A673 (cell line): ENCODE data around the gene DNHD1. TPM values are rescaled to one million over a fixed set of nuclear protein-coding genes. Genes with fewer than 3 reads are reported as not detected.

Experiments used
- BruUV-seq: library from RNA; stranded (reverse); fragments of 400-500 nt; replicated peaks from 2 replicates; lab custom pipeline; 2021; lab: Mats Ljungman, UMichigan
- CTCF ChIA-PET: fragments of 300-600 bp; sonication (Branson Sonifier 250); formaldehyde crosslinking; loops from one replicate; lab custom pipeline; 2022; ENCODE audit warnings: antibody characterized with exemption; lab: Charles Lee
- POLR2A ChIA-PET: fragments of 300-600 bp; sonication (Branson Sonifier 250); formaldehyde crosslinking; loops from one replicate; lab custom pipeline; 2022; ENCODE audit warnings: antibody characterized with exemption; ENCODE audit not compliant: low non-redundant PET; lab: Charles Lee
- DNase-seq: peaks from one replicate; pipeline ENCODE4 v3.0.0-alpha.2; 2015; ENCODE audit warnings: low spot score
- H3K27ac ChIP-seq: fragments of 200-600 bp; sonication (generic); 2 replicates; pipeline ENCODE4 v1.5.1; 2016; ENCODE audit warnings: mixed run types, low read depth, mild to moderate bottlenecking, mixed read lengths, antibody characterized with exemption, low read length; ENCODE audit not compliant: poor library complexity, severe bottlenecking
- H3K27me3 ChIP-seq: fragments of 200-600 bp; sonication (generic); replicated peaks from 2 replicates; pipeline ENCODE4 v1.6.1; 2017; ENCODE audit warnings: mixed run types, low read depth, mild to moderate bottlenecking, mixed read lengths, antibody characterized with exemption, low read length; ENCODE audit not compliant: insufficient read depth, poor library complexity
- H3K36me3 ChIP-seq: fragments of 200-600 bp; sonication (generic); 2 replicates; pipeline ENCODE4 v1.6.1; 2016; ENCODE audit warnings: mixed run types, mild to moderate bottlenecking, mixed read lengths, antibody characterized with exemption, low read length; ENCODE audit not compliant: insufficient read depth, poor library complexity, severe bottlenecking
- H3K4me1 ChIP-seq: fragments of 200-600 bp; sonication (generic); 2 replicates; pipeline ENCODE4 v1.6.1; 2017; ENCODE audit warnings: mixed run types, mild to moderate bottlenecking, mixed read lengths, antibody characterized with exemption, low read length; ENCODE audit not compliant: insufficient read depth, poor library complexity, severe bottlenecking
- H3K4me3 ChIP-seq: fragments of 200-600 bp; sonication (generic); 2 replicates; pipeline ENCODE4 v1.5.1; 2016; ENCODE audit warnings: low read depth, mixed run types, mild to moderate bottlenecking, mixed read lengths, low read length; ENCODE audit not compliant: poor library complexity, severe bottlenecking
- H3K9me3 ChIP-seq: fragments of 200-600 bp; sonication (generic); 2 replicates; pipeline ENCODE4 v1.6.1; 2016; ENCODE audit warnings: mixed run types, low read depth, mild to moderate bottlenecking, mixed read lengths, antibody characterized with exemption, low read length; ENCODE audit not compliant: poor library complexity, severe bottlenecking
- EZH2 ChIP-seq: fragments of 200-600 bp; sonication (generic); IDR thresholded peaks from 2 replicates; pipeline ENCODE4 v1.6.1; 2017; ENCODE audit warnings: borderline replicate concordance, low read depth, mild to moderate bottlenecking, mixed read lengths, antibody characterized with exemption, low read length; ENCODE audit not compliant: poor library complexity, severe bottlenecking
- intact Hi-C: fragments of 100-400 bp; cut with micrococcal nuclease; formaldehyde crosslinking; loops from one replicate; pipeline ENCODE4 v1.10.0; 2022; ENCODE audit not compliant: unreplicated experiment
- total RNA-seq: library from RNA; stranded (reverse); gene quantifications from 2 replicates; pipeline ENCODE4 v1.2.3, GENCODE V29; 2021
- TF ChIP-seq, protein P1 (sequence below): fragments of 300-800, 200-600 bp; sonication (generic); conservative IDR thresholded peaks from 2 replicates; pipeline ENCODE4 v1.5.1; 2017; ENCODE audit warnings: low read depth, mild to moderate bottlenecking, antibody characterized with exemption, low read length, moderate library complexity, mixed read lengths

DNHD1 gene
- total RNA-seq, 1 experiment from 2014 or later, result 20.1 TPM

- TF ChIP-seq EZH2, result no peak
- TF ChIP-seq, protein P1, sequence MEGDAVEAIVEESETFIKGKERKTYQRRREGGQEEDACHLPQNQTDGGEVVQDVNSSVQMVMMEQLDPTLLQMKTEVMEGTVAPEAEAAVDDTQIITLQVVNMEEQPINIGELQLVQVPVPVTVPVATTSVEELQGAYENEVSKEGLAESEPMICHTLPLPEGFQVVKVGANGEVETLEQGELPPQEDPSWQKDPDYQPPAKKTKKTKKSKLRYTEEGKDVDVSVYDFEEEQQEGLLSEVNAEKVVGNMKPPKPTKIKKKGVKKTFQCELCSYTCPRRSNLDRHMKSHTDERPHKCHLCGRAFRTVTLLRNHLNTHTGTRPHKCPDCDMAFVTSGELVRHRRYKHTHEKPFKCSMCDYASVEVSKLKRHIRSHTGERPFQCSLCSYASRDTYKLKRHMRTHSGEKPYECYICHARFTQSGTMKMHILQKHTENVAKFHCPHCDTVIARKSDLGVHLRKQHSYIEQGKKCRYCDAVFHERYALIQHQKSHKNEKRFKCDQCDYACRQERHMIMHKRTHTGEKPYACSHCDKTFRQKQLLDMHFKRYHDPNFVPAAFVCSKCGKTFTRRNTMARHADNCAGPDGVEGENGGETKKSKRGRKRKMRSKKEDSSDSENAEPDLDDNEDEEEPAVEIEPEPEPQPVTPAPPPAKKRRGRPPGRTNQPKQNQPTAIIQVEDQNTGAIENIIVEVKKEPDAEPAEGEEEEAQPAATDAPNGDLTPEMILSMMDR, result no peak
- H3K36me3 ChIP-seq, result peaks cover 32% of the 10 kb centered on the region
- intact Hi-C loops, result no loop called here
- no peak for DNase-seq
- H3K27me3 ChIP-seq, result no peaks in the 10 kb centered on the region
- H3K4me3 ChIP-seq, result no peak overlapping the region
- H3K4me1 ChIP-seq, result no peaks in the 10 kb centered on the region
- ChIA-PET CTCF (no interaction called here), POLR2A (no interaction called here)
- no peaks in the 10 kb centered on the region for H3K9me3 ChIP-seq
- no TSS peak for BruUV-seq
- no peak overlapping the region for H3K27ac ChIP-seq
Observed at GRCh38 chr11:6598555-6598954, 101.5 kb downstream of the DNHD1 start.

- DNase-seq, result no peak
- TF ChIP-seq EZH2, result no peak
- TF ChIP-seq, protein P1, result no peak
- Histone ChIP-seq H3K27ac (no peak overlapping the region), H3K4me1 (no peaks in the 10 kb centered on the region), H3K4me3 (no peak overlapping the region), H3K27me3 (no peaks in the 10 kb centered on the region), H3K9me3 (no peaks in the 10 kb centered on the region), H3K36me3 (peaks cover 32% of the 10 kb centered on the region)
- ChIA-PET CTCF (no interaction called here), POLR2A (no interaction called here)
- no TSS peak for BruUV-seq
- intact Hi-C loops, result no loop called here
Observed at GRCh38 chr11:6599449-6599848, 102.4 kb downstream of the DNHD1 start.

GRCh38 chr11:6599881-6600390 is 102.9 kb downstream of the DNHD1 start:
- no peak for TF ChIP-seq EZH2
- CTCF ChIA-PET, result no interaction called here
- no peak for DNase-seq
- intact Hi-C loops, result loop anchor here (5.0 kb wide), 1 partner anchor 68 kb away; no protein-coding TSS in a partner anchor
- Histone ChIP-seq H3K9me3 (no peaks in the 10 kb centered on the region), H3K4me3 (no peak overlapping the region), H3K36me3 (peaks cover 32% of the 10 kb centered on the region), H3K27me3 (no peaks in the 10 kb centered on the region), H3K4me1 (no peaks in the 10 kb centered on the region), H3K27ac (no peak overlapping the region)
- POLR2A ChIA-PET, result no interaction called here
- no TSS peak for BruUV-seq

DNA sequence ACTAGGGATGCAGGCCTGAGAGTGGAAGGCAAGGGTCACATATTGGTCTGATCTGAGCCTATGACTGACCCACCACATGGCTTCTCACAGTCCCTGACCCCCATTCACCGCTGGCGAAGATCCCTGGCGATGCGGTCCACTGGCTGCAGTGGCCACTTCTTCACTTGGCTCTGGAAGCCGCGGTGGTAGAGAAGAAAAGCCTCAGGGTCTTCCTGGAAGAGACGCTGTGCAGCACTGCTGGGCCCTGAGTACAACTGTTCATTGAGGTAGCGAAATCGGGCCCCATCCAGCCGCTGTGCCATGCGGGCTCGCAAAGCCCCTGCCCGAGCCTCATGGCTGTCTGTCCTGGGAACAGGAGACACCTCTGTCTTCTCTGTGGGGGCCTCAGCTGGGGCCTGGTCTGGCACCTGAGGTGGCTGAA is 104.0 kb downstream of the DNHD1 start:
- no TSS peak for BruUV-seq
- Histone ChIP-seq H3K36me3 (peaks cover 32% of the 10 kb centered on the region), H3K27ac (no peak overlapping the region), H3K9me3 (no peaks in the 10 kb centered on the region), H3K4me1 (no peaks in the 10 kb centered on the region), H3K27me3 (no peaks in the 10 kb centered on the region), H3K4me3 (no peak overlapping the region)
- ChIA-PET CTCF (no interaction called here), POLR2A (no interaction called here)
- intact Hi-C loops, result loop anchor here (5.0 kb wide), 1 partner anchor 69 kb away; no protein-coding TSS in a partner anchor
- TF ChIP-seq, protein P1, result no peak
- no peak for TF ChIP-seq EZH2
- no peak for DNase-seq
